ENCODE measurements around the gene PCDHA1. TPM values are rescaled to one million over a fixed set of nuclear protein-coding genes. Genes with fewer than 3 reads are reported as not detected.

The PCDHA1 gene
- total RNA-seq, 1 donor from 2014 or later, result not detected

DNA sequence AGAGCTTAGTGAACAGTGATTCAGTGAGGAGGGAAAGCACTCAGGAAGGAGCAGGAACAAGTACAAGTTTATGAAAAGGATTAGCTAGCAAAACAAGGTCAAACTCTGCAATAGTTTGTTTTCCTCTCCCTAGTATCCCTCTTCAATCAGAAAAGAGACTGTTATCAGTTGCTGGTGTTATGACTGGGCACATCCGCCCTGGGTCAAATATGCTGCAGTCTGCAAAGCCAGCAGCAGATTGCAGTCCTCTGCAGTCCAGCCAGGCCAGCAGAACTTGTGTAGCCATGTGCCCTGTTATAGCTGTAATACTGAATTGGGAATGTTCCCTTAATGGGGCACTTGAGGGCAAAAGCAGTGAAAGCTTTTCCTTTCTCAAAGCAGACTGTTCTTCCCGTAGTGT is 192.3 kb downstream of the PCDHA1 start:
- Mint-ChIP-seq H3K27ac (no peak overlapping the region), H3K27me3 (ENCODE audit: insufficient read depth) (no peaks in the 10 kb centered on the region), H3K9me3 (no peaks in the 10 kb centered on the region), H3K4me3 (no peak overlapping the region), H3K36me3 (ENCODE audit: low read depth) (no peaks in the 10 kb centered on the region), H3K4me1 (ENCODE audit: low read depth) (no peaks in the 10 kb centered on the region)
- intact Hi-C loops (cut with micrococcal nuclease), result no loop called here
- DNase-seq (ENCODE audit: low spot score), result no peak

DNA sequence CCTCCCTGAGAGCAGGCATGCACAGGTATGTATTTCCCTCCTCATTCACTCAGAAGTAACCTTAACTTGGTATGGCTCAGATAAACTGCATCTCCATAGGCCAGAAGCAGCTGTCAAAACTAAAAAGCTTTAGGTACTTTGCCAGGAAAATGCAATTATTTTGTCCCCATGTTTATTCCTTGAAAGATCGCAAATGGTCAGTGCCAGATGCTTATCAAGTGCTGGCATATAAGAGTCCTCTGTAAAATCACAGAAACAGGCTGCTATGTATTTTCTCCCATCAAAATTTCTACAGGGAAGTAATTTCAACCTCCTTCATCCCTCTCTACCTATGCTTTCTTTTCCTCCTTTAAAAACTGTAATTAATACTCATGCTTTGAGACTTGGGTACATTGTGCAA is 193.0 kb downstream of the PCDHA1 start:
- Mint-ChIP-seq H3K9me3 (no peaks in the 10 kb centered on the region), H3K4me3 (no peak overlapping the region), H3K36me3 (ENCODE audit: low read depth) (no peaks in the 10 kb centered on the region), H3K4me1 (ENCODE audit: low read depth) (no peaks in the 10 kb centered on the region), H3K27ac (no peak overlapping the region), H3K27me3 (ENCODE audit: insufficient read depth) (no peaks in the 10 kb centered on the region)
- no peak for DNase-seq (ENCODE audit: low spot score)
- intact Hi-C loops (cut with micrococcal nuclease), result no loop called here

DNA sequence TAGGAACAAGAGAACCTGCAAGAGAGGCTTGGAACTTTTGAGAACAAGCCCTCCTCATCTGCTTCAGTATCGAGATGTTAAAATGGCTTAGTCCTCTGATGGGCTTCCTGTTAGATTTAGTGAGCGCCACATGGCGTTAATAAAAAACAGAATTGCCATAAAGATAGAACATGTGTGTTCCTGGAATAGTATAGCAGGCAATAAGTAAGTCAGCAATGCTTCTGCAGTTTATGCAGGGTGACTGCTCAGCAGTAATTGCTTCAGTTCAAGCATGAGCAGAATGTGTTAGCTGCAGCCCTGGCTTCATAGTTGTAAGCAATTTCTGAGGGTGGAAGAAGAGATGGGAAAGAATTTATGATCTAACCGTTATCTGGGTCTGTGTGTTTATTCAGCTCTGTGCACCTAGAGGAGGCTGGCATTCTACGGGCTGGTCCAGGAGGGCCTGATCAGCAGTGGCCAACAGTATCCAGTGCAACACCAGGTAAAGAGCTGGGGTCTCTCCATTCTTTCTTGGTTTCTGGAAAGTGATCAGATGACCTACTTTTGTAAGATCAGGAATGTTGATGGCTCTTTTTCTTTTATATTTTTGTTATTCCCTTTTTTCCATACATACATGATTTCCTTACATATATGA is 196.3 kb downstream of the PCDHA1 start:
- H3K36me3 Mint-ChIP-seq (ENCODE audit: low read depth), result no peaks in the 10 kb centered on the region
- no peak overlapping the region for H3K27ac Mint-ChIP-seq
- intact Hi-C loops (cut with micrococcal nuclease), result no loop called here

DNA sequence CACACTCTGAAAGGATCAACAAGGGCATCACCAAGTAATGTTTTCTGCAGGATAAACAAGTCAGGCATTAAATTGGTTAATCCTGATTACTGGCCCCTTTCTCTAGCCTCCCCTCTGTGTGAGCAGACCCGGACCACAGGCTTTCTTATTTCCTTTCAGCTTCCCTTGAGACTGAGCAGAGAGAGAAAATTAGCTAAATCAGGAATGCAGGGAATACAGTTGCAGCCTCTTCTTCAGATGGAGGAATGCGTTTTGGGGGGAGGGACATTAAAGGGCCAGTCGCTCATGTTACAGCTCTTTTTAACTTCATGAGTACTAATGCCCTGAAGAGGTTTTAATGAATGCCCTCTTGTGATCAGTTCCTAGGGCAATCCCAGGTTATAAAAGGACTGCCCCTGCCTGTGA is 200.2 kb downstream of the PCDHA1 start:
- Mint-ChIP-seq H3K27me3 (ENCODE audit: insufficient read depth) (no peaks in the 10 kb centered on the region), H3K4me1 (ENCODE audit: low read depth) (no peaks in the 10 kb centered on the region), H3K27ac (no peak overlapping the region), H3K4me3 (no peak overlapping the region), H3K9me3 (no peaks in the 10 kb centered on the region), H3K36me3 (ENCODE audit: low read depth) (no peaks in the 10 kb centered on the region)
- intact Hi-C loops (cut with micrococcal nuclease), result no loop called here
- DNase-seq (ENCODE audit: low spot score), result no peak

More for the DNA sequence above, 196.3 kb downstream of the PCDHA1 start:
- Mint-ChIP-seq H3K9me3 (no peaks in the 10 kb centered on the region), H3K27me3 (ENCODE audit: insufficient read depth) (no peaks in the 10 kb centered on the region), H3K4me1 (ENCODE audit: low read depth) (no peaks in the 10 kb centered on the region), H3K4me3 (no peak overlapping the region)
- DNase-seq (ENCODE audit: low spot score), result no peak

GRCh38 chr5:140988100-140988499 is 202.2 kb downstream of the PCDHA1 start:
- Mint-ChIP-seq H3K36me3 (ENCODE audit: low read depth) (no peaks in the 10 kb centered on the region), H3K4me3 (no peak overlapping the region), H3K9me3 (no peaks in the 10 kb centered on the region), H3K27me3 (ENCODE audit: insufficient read depth) (no peaks in the 10 kb centered on the region), H3K27ac (no peak overlapping the region), H3K4me1 (ENCODE audit: low read depth) (no peaks in the 10 kb centered on the region)
- DNase-seq (ENCODE audit: low spot score), result no peak
- intact Hi-C loops (cut with micrococcal nuclease), result no loop called here

- Mint-ChIP-seq H3K27me3 (ENCODE audit: insufficient read depth) (no peaks in the 10 kb centered on the region), H3K36me3 (ENCODE audit: low read depth) (no peaks in the 10 kb centered on the region)
Observed at GRCh38 chr5:140988608-140989007, 202.7 kb downstream of the PCDHA1 start.

GRCh38 chr5:140989254-140990020 is 203.5 kb downstream of the PCDHA1 start:
- Mint-ChIP-seq H3K4me3 (no peak overlapping the region), H3K27me3 (ENCODE audit: insufficient read depth) (no peaks in the 10 kb centered on the region), H3K36me3 (ENCODE audit: low read depth) (no peaks in the 10 kb centered on the region), H3K9me3 (no peaks in the 10 kb centered on the region), H3K27ac (no peak overlapping the region), H3K4me1 (ENCODE audit: low read depth) (no peaks in the 10 kb centered on the region)
- intact Hi-C loops (cut with micrococcal nuclease), result no loop called here
- DNase-seq (ENCODE audit: low spot score), result no peak

More at GRCh38 chr5:140988608-140989007, 202.7 kb downstream of the PCDHA1 start:
- intact Hi-C loops (cut with micrococcal nuclease), result no loop called here
- no peaks in the 10 kb centered on the region for H3K4me1 Mint-ChIP-seq (ENCODE audit: low read depth)
- no peak for DNase-seq (ENCODE audit: low spot score)
- H3K9me3 Mint-ChIP-seq, result no peaks in the 10 kb centered on the region
- no peak overlapping the region for H3K4me3 Mint-ChIP-seq
- H3K27ac Mint-ChIP-seq, result no peak overlapping the region

GRCh38 chr5:140992828-140993227 is 206.9 kb downstream of the PCDHA1 start:
- no peak overlapping the region for H3K27ac Mint-ChIP-seq
- no peaks in the 10 kb centered on the region for H3K36me3 Mint-ChIP-seq (ENCODE audit: low read depth)
- no peak for DNase-seq (ENCODE audit: low spot score)
- no peak overlapping the region for H3K4me3 Mint-ChIP-seq
- no peaks in the 10 kb centered on the region for H3K9me3 Mint-ChIP-seq
- no peaks in the 10 kb centered on the region for H3K4me1 Mint-ChIP-seq (ENCODE audit: low read depth)
- intact Hi-C loops (cut with micrococcal nuclease), result no loop called here
- H3K27me3 Mint-ChIP-seq (ENCODE audit: insufficient read depth), result no peaks in the 10 kb centered on the region

DNA sequence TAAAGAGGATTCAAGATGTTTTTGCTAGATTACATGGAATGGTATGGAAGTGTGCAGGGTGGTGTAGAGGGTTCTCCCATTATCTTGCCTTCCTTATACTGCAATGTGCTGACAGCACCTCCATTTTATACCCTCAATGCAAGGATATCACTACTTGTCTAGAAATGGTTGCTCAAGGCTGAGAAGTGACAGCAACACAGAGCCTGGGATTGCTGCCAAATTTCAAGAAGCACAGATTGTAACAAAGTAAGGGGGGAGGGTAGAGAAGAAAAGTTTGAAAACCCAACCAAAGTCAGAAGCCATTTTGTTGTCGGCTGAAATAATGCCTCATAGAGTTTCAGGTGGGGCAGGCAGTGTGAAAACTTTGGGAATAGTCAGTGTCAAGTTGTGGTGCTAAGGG is 210.1 kb downstream of the PCDHA1 start:
- H3K27ac Mint-ChIP-seq, result no peak overlapping the region
- intact Hi-C loops (cut with micrococcal nuclease), result no loop called here
- H3K27me3 Mint-ChIP-seq (ENCODE audit: insufficient read depth), result no peaks in the 10 kb centered on the region
- no peak overlapping the region for H3K4me3 Mint-ChIP-seq
- no peaks in the 10 kb centered on the region for H3K9me3 Mint-ChIP-seq
- no peaks in the 10 kb centered on the region for H3K4me1 Mint-ChIP-seq (ENCODE audit: low read depth)
- DNase-seq (ENCODE audit: low spot score), result no peak
- H3K36me3 Mint-ChIP-seq (ENCODE audit: low read depth), result no peaks in the 10 kb centered on the region

DNA sequence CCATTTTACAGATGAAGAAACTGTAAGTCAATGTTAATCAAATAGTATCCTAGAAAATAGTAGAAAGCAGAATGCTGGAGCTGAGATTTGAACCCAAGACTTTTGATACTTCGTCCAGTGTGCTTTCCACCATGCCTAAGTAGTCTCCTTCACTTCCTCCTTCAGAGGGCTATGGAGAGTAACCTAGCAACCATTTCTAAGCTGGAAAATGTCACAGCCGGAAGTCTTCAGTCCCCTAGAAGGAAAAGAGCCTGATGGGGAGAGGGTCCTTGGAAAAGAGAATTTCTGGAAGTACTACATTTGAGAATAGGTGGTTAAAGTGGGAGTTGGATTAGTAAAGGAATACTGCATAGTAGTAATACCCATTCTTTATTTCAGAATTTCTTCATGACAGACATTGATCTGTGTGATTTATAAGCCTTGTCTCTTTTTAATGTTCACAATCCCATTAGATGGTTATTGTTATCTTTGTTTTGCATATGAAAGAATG is 213.0 kb downstream of the PCDHA1 start:
- H3K36me3 Mint-ChIP-seq (ENCODE audit: low read depth), result no peaks in the 10 kb centered on the region
- no peaks in the 10 kb centered on the region for H3K9me3 Mint-ChIP-seq
- intact Hi-C loops (cut with micrococcal nuclease), result no loop called here
- H3K4me1 Mint-ChIP-seq (ENCODE audit: low read depth), result no peaks in the 10 kb centered on the region
- no peak for DNase-seq (ENCODE audit: low spot score)
- H3K27me3 Mint-ChIP-seq (ENCODE audit: insufficient read depth), result peaks cover 11% of the 10 kb centered on the region
- no peak overlapping the region for H3K4me3 Mint-ChIP-seq
- H3K27ac Mint-ChIP-seq, result no peak overlapping the region

- Mint-ChIP-seq H3K36me3 (ENCODE audit: low read depth) (no peaks in the 10 kb centered on the region), H3K9me3 (no peaks in the 10 kb centered on the region), H3K4me1 (ENCODE audit: low read depth) (no peaks in the 10 kb centered on the region), H3K27ac (no peak overlapping the region), H3K4me3 (no peak overlapping the region), H3K27me3 (ENCODE audit: insufficient read depth) (peaks cover 11% of the 10 kb centered on the region)
- DNase-seq (ENCODE audit: low spot score), result no peak
- intact Hi-C loops (cut with micrococcal nuclease), result no loop called here
Observed at GRCh38 chr5:141001446-141001843, 215.5 kb downstream of the PCDHA1 start.

DNA sequence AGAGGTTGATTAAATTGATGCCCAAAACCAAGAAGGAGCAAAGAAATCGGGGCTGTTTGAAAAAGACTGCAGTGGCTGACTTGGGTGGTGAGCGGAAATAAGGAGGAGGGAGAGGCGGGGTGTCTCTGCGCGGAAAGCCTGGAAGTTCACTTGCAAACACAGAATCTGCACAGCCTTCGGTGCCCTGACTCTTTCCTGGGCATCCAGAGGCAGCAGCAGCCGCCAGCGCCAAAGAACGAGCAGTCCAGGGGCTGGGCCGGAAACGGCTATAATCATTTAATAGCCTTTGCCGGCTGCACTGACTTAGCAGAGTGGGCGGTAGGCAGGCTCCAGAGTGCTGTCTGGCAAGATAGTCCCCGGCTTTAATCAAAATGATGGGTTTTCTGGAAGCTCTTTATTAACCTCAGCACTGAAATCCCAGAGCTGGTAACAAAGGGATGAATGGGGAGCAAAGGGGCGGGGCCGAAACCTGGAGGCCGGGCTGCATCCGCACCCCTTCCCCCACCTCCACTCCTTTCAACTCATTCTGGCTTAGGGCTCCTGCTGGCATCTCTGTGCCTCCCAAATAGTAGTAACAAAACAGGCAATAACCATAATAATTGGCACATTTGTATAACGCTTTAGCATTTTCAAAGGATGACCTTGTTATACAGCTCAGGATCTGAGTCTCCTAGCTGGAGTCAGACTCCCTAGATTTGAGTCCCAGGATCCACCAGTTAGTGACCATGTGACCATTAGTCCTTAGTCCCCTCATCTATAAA is 216.1 kb downstream of the PCDHA1 start:
- no peaks in the 10 kb centered on the region for H3K36me3 Mint-ChIP-seq (ENCODE audit: low read depth)
- H3K9me3 Mint-ChIP-seq, result no peaks in the 10 kb centered on the region
- no peak overlapping the region for H3K4me3 Mint-ChIP-seq
- intact Hi-C loops (cut with micrococcal nuclease), result no loop called here
- H3K27me3 Mint-ChIP-seq (ENCODE audit: insufficient read depth), result peaks cover 11% of the 10 kb centered on the region
- H3K27ac Mint-ChIP-seq, result no peak overlapping the region
- no peaks in the 10 kb centered on the region for H3K4me1 Mint-ChIP-seq (ENCODE audit: low read depth)
- no peak for DNase-seq (ENCODE audit: low spot score)

DNA sequence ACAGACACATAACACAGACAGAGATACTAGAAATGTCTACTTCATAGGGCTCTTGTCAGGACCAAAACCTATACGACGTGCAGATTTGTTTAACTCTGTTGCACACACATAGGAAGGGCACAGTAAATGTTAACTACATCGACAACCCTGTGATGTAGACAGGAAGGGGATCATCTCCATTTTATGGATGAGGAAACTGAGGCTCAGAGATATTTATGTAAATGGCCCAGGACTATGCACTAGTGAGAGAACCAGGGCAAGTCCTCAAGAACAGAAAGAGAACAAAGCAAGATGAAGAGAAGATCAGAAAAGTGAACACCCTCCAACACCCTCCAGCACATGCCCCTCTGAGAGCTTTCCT is 216.6 kb downstream of the PCDHA1 start:
- Mint-ChIP-seq H3K4me1 (ENCODE audit: low read depth) (no peaks in the 10 kb centered on the region), H3K27ac (no peak overlapping the region), H3K9me3 (no peaks in the 10 kb centered on the region), H3K27me3 (ENCODE audit: insufficient read depth) (peaks cover 11% of the 10 kb centered on the region), H3K4me3 (no peak overlapping the region), H3K36me3 (ENCODE audit: low read depth) (no peaks in the 10 kb centered on the region)
- DNase-seq (ENCODE audit: low spot score), result no peak
- intact Hi-C loops (cut with micrococcal nuclease), result no loop called here
